Placental pericyte (primary cell): ENCODE results near the gene CNN3. TPM values are rescaled to one million over a fixed set of nuclear protein-coding genes. Genes with fewer than 3 reads are reported as not detected.

Source experiments
- total RNA-seq: library from RNA; depleted of rRNA; stranded (reverse); fragments of >200 nt; gene quantifications from 2 replicates; pipeline ENCODE4 v1.2.3, GENCODE V29; 2012

CNN3 gene
- 399 and 439 TPM in 2 replicates for total RNA-seq

DNA sequence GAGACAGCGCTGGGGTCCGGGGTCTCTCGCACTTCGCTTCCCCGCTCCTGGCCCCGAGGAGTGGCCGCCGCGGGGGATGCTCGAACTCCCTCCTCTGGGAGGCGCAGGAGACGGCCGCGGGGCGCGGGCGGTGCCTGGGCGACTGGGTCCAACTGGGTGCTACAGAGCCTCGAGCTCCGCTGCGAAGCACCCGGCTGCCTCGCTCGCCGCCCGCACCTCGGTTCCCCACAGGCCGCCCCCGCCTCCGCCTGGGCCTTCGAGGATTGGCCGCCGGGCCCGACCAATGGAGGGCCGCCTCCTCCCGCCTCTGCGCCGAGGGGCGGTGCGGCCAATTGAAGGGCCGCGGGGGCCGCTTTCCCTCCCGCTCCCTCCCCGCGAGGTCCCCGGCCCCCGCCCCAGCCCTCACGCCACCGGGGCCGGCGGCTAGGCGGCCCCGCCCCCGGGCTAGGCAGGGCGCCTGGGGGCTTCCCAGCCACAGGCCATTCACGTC lies at the start of gene CNN3:
Gene CNN3 (minus strand): TSS at position 196 of the 490 bp plus-strand sequence. CDS start 216 bp downstream, outside the sequence.

Other genes starting within 250 kb of the CNN3 start
- gene SLC44A3, start 106.8 kb downstream of the CNN3 start, total RNA-seq: 0.29 and 1.5 TPM in 2 replicates
- 2.2 and 4.9 TPM in 2 replicates for gene ALG14, start 145.8 kb upstream of the CNN3 start, total RNA-seq
- gene TLCD4, start 190.2 kb upstream of the CNN3 start, total RNA-seq: 0.22 and 0.29 TPM in 2 replicates